MM.1S (cell line): ENCODE results near the gene FAM107B.

ENCODE experiments used
- EZH2 ChIP-seq: fragments of 300-600 bp; sonication (generic); optimal IDR thresholded peaks from 2 replicates; pipeline ENCODE3; 2017; ENCODE audit warnings: low read depth, mild to moderate bottlenecking, antibody characterized with exemption, low read length, mixed read lengths
- EZH2phosphoT487 ChIP-seq: fragments of 300-600 bp; sonication (generic); IDR thresholded peaks from 2 replicates; pipeline ENCODE4 v1.6.1; 2018; ENCODE audit warnings: antibody characterized with exemption, low read length
- TF ChIP-seq, protein P1 (sequence below): fragments of 300-600 bp; sonication (generic); IDR thresholded peaks from 2 replicates; pipeline ENCODE4 v1.5.1; 2016; ENCODE audit warnings: antibody characterized with exemption, low read length, mixed read lengths

DNA sequence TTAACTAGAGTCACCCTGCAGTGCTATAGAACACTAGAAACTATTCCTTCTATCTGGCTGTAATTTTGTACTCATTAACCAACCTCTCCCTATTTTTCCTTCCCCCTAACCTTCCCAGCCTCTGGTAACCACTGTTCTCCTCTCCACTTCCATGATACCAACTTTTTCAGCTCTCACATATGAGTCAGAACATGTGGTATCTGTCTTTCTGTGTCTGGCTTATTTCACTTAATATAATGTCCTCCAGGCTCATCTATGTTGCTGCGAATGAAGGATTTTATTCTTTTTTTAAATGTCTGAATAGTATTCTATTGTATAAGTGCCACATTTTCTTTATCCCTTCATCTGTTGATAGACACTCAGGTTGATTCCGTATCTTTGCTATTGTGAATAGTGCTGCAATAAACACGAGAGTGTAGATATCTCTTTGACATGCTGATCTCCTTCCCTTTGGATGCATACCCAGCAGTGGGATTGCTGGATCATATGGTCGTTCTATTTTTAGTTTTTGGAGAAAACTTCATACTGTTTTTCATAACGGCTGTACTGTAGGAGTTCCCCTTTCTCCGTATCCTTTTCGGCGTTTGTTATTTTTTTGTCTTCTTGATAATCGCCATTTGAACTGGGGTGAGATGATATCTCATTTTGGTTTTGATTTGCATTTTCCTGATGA, 101.4 kb downstream of the FAM107B start:
- TF ChIP-seq, protein P1, sequence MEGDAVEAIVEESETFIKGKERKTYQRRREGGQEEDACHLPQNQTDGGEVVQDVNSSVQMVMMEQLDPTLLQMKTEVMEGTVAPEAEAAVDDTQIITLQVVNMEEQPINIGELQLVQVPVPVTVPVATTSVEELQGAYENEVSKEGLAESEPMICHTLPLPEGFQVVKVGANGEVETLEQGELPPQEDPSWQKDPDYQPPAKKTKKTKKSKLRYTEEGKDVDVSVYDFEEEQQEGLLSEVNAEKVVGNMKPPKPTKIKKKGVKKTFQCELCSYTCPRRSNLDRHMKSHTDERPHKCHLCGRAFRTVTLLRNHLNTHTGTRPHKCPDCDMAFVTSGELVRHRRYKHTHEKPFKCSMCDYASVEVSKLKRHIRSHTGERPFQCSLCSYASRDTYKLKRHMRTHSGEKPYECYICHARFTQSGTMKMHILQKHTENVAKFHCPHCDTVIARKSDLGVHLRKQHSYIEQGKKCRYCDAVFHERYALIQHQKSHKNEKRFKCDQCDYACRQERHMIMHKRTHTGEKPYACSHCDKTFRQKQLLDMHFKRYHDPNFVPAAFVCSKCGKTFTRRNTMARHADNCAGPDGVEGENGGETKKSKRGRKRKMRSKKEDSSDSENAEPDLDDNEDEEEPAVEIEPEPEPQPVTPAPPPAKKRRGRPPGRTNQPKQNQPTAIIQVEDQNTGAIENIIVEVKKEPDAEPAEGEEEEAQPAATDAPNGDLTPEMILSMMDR = no peak
- TF ChIP-seq EZH2 (no peak), EZH2phosphoT487 (no peak)
